GM12878 (cell line): ENCODE measurements around the gene TSHZ2. TPM values are rescaled to one million over a fixed set of nuclear protein-coding genes. Genes with fewer than 3 reads are reported as not detected.

Source experiments
- ATAC-seq: fragments of 200-7000 bp; cut with Tn5 transposase; 3 replicates; pipeline ENCODE4 v1.9.1; 2020; ENCODE audit warnings: mild to moderate bottlenecking, moderate library complexity
- BruUV-seq: library from RNA; stranded (reverse); fragments of 400-500 nt; replicated peaks from 2 replicates; lab custom pipeline; 2021; lab: Mats Ljungman, UMichigan
- CTCF ChIA-PET: fragments of 300-600 bp; sonication (Branson Sonifier 250); formaldehyde crosslinking; extraction: SDS; loops from one replicate; lab custom pipeline; 2021; ENCODE audit warnings: inconsistent platforms; lab: Yijun Ruan, JAX
- POLR2A ChIA-PET: fragments of 350-600 bp; formaldehyde crosslinking; extraction: SDS; loops from one replicate; lab custom pipeline; 2021; ENCODE audit warnings: inconsistent platforms; lab: Charles Lee
- RAD21 ChIA-PET: fragments of 300-600 bp; sonication (Branson Sonifier 250); formaldehyde crosslinking; loops from one replicate; lab custom pipeline; 2023; ENCODE audit warnings: antibody characterized with exemption; ENCODE audit not compliant: unreplicated experiment; lab: Charles Lee
- SMC1A ChIA-PET: fragments of 300-600 bp; sonication (Branson Sonifier 250); formaldehyde crosslinking; loops from one replicate; lab custom pipeline; 2023; ENCODE audit not compliant: unreplicated experiment, uncharacterized antibody; lab: Charles Lee
- DNase-seq: peaks from one replicate; pipeline ENCODE4 v3.0.0-alpha.2; 2011; ENCODE audit warnings: low read depth, low spot score
- FAIRE-seq: peaks from 3 replicates; lab custom pipeline; 2011; peaks lifted over from hg19 to GRCh38; lab: Jason Lieb, UNC
- H2AFZ ChIP-seq: 2 replicates; pipeline ENCODE4 v1.6.0; 2011; ENCODE audit warnings: low read depth, low read length, control low read depth; ENCODE audit not compliant: control insufficient read depth
- H3K27ac ChIP-seq: 2 replicates; pipeline ENCODE4 v1.5.1; 2011; ENCODE audit warnings: control low read depth; ENCODE audit not compliant: control insufficient read depth, insufficient read depth
- H3K27me3 ChIP-seq, 2 experiments: replicated peaks in 1 of 2; 2 replicates each; pipeline versions ENCODE4 v1.6.0 to v1.6.1; 2011; ENCODE audit warnings: low read length in 1 of 2; ENCODE audit not compliant: control insufficient read depth in 2 of 2, insufficient read depth in 2 of 2
- H3K36me3 ChIP-seq, 2 experiments: 2 replicates each; pipeline ENCODE4 v1.5.1; 2011; ENCODE audit warnings: low read length in 1 of 2; ENCODE audit not compliant: control insufficient read depth in 2 of 2, insufficient read depth in 2 of 2
- H3K4me1 ChIP-seq: 2 replicates; pipeline ENCODE4 v1.6.1; 2011; ENCODE audit warnings: mild to moderate bottlenecking, low read length, moderate library complexity, mixed read lengths; ENCODE audit not compliant: control insufficient read depth, insufficient read depth
- H3K4me2 ChIP-seq: 2 replicates; pipeline ENCODE4 v1.6.0; 2011; ENCODE audit warnings: control low read depth; ENCODE audit not compliant: control insufficient read depth, insufficient read depth
- H3K4me3 ChIP-seq: fragments of 200-600 bp; sonication (generic); 2 replicates; pipeline ENCODE4 v1.5.1; 2016
- H3K79me2 ChIP-seq: 2 replicates; pipeline ENCODE4 v1.6.0; 2011; ENCODE audit warnings: low read length; ENCODE audit not compliant: control insufficient read depth, insufficient read depth
- H3K9ac ChIP-seq: 2 replicates; pipeline ENCODE4 v1.8.0; 2011; ENCODE audit warnings: low read length, control low read depth, mixed read lengths; ENCODE audit not compliant: control insufficient read depth, insufficient read depth
- H3K9me3 ChIP-seq: replicated peaks from 3 replicates; pipeline ENCODE4 v1.5.1; 2011; ENCODE audit warnings: mild to moderate bottlenecking, low read length; ENCODE audit not compliant: control insufficient read depth, insufficient read depth
- H4K20me1 ChIP-seq: 2 replicates; pipeline ENCODE4 v1.6.0; 2011; ENCODE audit not compliant: control insufficient read depth, insufficient read depth
- CREM ChIP-seq: IDR thresholded peaks from 2 replicates; pipeline ENCODE4 v1.6.1; 2014; ENCODE audit warnings: antibody characterized with exemption, low read depth
- CUX1 ChIP-seq: IDR thresholded peaks from 2 replicates; pipeline ENCODE4 v1.6.1; 2012; ENCODE audit warnings: improper control_type of control experiment, low read depth, low read length; ENCODE audit not compliant: insufficient replicate concordance
- GATAD2B ChIP-seq: fragments of 450-650 bp; conservative IDR thresholded peaks from 2 replicates; pipeline ENCODE4 v1.6.1; 2017; ENCODE audit warnings: low read depth, mild to moderate bottlenecking, moderate library complexity
- HDGF ChIP-seq: fragments of 450-650 bp; IDR thresholded peaks from 2 replicates; pipeline ENCODE4 v1.6.1; 2016; ENCODE audit warnings: antibody characterized with exemption
- LARP7 ChIP-seq: fragments of 450-650 bp; IDR thresholded peaks from 2 replicates; pipeline ENCODE4 v1.6.1; 2017; ENCODE audit warnings: mild to moderate bottlenecking
- MYB ChIP-seq: fragments of 150-350 bp; IDR thresholded peaks from 2 replicates; pipeline ENCODE4 v1.6.1; 2014; ENCODE audit warnings: mild to moderate bottlenecking, low read depth, low read length, borderline replicate concordance
- NR2C2 ChIP-seq: IDR thresholded peaks from 2 replicates; pipeline ENCODE4 v1.6.1; 2011; ENCODE audit warnings: borderline replicate concordance, low read depth; ENCODE audit not compliant: control insufficient read depth, insufficient read length
- NR2F1 ChIP-seq: fragments of 450-650 bp; conservative IDR thresholded peaks from 2 replicates; pipeline ENCODE4 v1.6.1; 2017; ENCODE audit warnings: mild to moderate bottlenecking
- PAX5 ChIP-seq: IDR thresholded peaks from 2 replicates; pipeline ENCODE4 v1.6.1; 2011; ENCODE audit warnings: low read depth, low read length, borderline replicate concordance
- RAD21 ChIP-seq: IDR thresholded peaks from 2 replicates; pipeline ENCODE4 v1.6.1; 2011; ENCODE audit warnings: mild to moderate bottlenecking, low read depth, low read length, moderate library complexity; ENCODE audit not compliant: insufficient read depth
- RELA ChIP-seq: fragments of 450-650 bp; IDR thresholded peaks from 2 replicates; pipeline ENCODE4 v1.8.0; 2014; ENCODE audit warnings: borderline replicate concordance; ENCODE audit not compliant: partially characterized antibody
- ZBTB11 ChIP-seq: fragments of 450-650 bp; formaldehyde crosslinking; IDR thresholded peaks from 2 replicates; pipeline ENCODE4 v1.5.0; 2022; ENCODE audit warnings: mild to moderate bottlenecking, missing genetic modification characterization
- ZNF207 ChIP-seq: fragments of 450-650 bp; IDR thresholded peaks from 2 replicates; pipeline ENCODE4 v1.6.1; 2014; ENCODE audit warnings: antibody characterized with exemption, mild to moderate bottlenecking, borderline replicate concordance
- WGBS: methylation state at CpG from one replicate; pipeline ENCODE4 v1.1.6; 2016; ENCODE audit warnings: low lambda C conversion rate; ENCODE audit not compliant: insufficient replicate concordance, insufficient coverage; ENCODE audit errors: missing lambda C conversion rate; 5-methylcytosine and 5-hydroxymethylcytosine counted together
- in situ Hi-C: fragments of 300-500 bp; cut with MboI; formaldehyde crosslinking; loops from 9 replicates; pipeline ENCODE4 v1.14.3; 2018; ENCODE audit warnings: mixed read lengths
- intact Hi-C: fragments of 100-400 bp; cut with micrococcal nuclease; formaldehyde crosslinking; loops from one replicate; pipeline ENCODE4 v1.14.2; 2022; ENCODE audit not compliant: unreplicated experiment
- polyA plus RNA-seq, 11 experiments: library from polyadenylated mRNA; depleted of rRNA in 4 of 11; unstranded in 6 of 11; stranded (reverse) in 5 of 11; fragments of >200 nt; fragmentation: Nextera tagmentation in 4 of 11; fragmentation: Illumina TruSeq in 1 of 11; extraction: Ambion mirVana in 4 of 11; extraction: Trizol in 1 of 11; gene quantifications; 1 replicate in 1 of 11; 2 replicates in 10 of 11; pipeline versions ENCODE4 v1.2.1 to v1.2.3, GENCODE V29; 2011 to 2016; ENCODE audit warnings: inconsistent platforms in 2 of 11, missing spikeins in 2 of 11, low read depth in 1 of 11
- total RNA-seq, 4 experiments: library from RNA; depleted of rRNA in 3 of 4; stranded (reverse); fragments of >200 nt in 3 of 4; fragmentation: Illumina TruSeq in 1 of 4; extraction: Trizol in 1 of 4; gene quantifications; 2 replicates each; pipeline versions ENCODE4 v1.2.1 to v1.2.3, GENCODE V29; 2013 to 2021
- TF ChIP-seq, protein P1 (sequence below): IDR thresholded peaks from 2 replicates; pipeline ENCODE4 v1.6.1; 2012; ENCODE audit warnings: low read depth, low read length, improper control_type of control experiment

Gene TSHZ2
- total and polyA plus RNA-seq, 10 of the 15 experiments (the other 5 are each of a cell fraction or from before 2014, with no cell fraction given), result 0.01 to 0.86 (median 0.13) TPM; not detected in 2

DNA sequence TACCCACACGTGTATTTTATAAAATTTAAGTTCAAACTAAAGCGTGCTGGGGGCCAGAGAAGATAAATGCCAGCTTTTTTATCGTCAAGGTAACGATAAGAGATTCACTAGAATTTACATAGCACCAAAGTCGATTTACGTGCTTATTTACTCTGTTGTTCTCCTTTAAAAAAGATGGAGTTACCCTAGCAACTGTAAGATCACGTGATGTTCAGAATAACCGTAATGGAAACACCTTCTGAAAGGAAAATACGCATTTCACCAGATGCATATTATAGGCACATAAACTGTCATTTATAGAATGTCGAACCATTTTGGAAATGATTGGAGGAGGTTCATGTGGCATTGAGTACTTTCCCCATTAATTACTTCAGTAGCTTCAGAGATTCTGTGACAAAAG, 207.6 kb downstream of the TSHZ2 start (continued):
- no peak for TF ChIP-seq ZBTB11

GRCh38 chr20:53180928-53181362, 208.8 kb downstream of the TSHZ2 start:
- no peak for FAIRE-seq
- TF ChIP-seq CREM, result no peak
- TF ChIP-seq LARP7, result no peak
- no peak for TF ChIP-seq PAX5
- TF ChIP-seq NR2C2, result no peak
- no peak for TF ChIP-seq HDGF
- TF ChIP-seq ZNF207, result no peak
- TF ChIP-seq, protein P1, sequence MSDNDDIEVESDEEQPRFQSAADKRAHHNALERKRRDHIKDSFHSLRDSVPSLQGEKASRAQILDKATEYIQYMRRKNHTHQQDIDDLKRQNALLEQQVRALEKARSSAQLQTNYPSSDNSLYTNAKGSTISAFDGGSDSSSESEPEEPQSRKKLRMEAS, result no peak
- TF ChIP-seq RAD21, result no peak
- TF ChIP-seq RELA, result no peak
- no peak for TF ChIP-seq MYB
- no peak for TF ChIP-seq GATAD2B
- no peak for TF ChIP-seq CUX1
- no peak for TF ChIP-seq NR2F1

More at GRCh38 chr20:53180928-53181362, 208.8 kb downstream of the TSHZ2 start:
- Histone ChIP-seq H3K27me3 (no peaks in the 10 kb centered on the region), H3K27ac (no peak overlapping the region), H3K79me2 (no peaks in the 10 kb centered on the region), H3K9me3 (no peaks in the 10 kb centered on the region), H2AFZ (no peak overlapping the region), H3K36me3 (no peaks in the 10 kb centered on the region), H3K9ac (no peak overlapping the region), H3K4me1 (no peaks in the 10 kb centered on the region), H3K4me3 (no peak overlapping the region), H3K4me2 (no peak overlapping the region), H4K20me1 (no peaks in the 10 kb centered on the region)
- in situ Hi-C loops (no loop called here), intact Hi-C loops (no loop called here)
- CTCF ChIA-PET, result no interaction called here
- DNase-seq (no peak), ATAC-seq (no peak)
- SMC1A ChIA-PET, result interaction anchor here (0.6 to 1.0 kb wide), 2 partner anchors 8 to 771 kb away, joined by 3 read pairs; no protein-coding TSS in a partner anchor
- RAD21 ChIA-PET, result no interaction called here
- POLR2A ChIA-PET, result no interaction called here
- no TSS peak for BruUV-seq
- WGBS, result 63% methylated on average over 4 of the region's 4 CpGs
